Breast epithelium (tissue), 3 donors: ENCODE measurements around the gene RAX2.

ENCODE experiments used
- POLR2A ChIP-seq: fragments of 450-650 bp; IDR thresholded peaks from one replicate; pipeline ENCODE4 v1.6.1; 2016; ENCODE audit warnings: antibody characterized with exemption, mild to moderate bottlenecking, moderate library complexity
- TF ChIP-seq, protein P1 (sequence below), 3 donors: fragments of 450-650 bp; IDR thresholded peaks; one replicate each; pipeline ENCODE4 v1.5.1; 2016 to 2017; ENCODE audit warnings: antibody characterized with exemption in 3 of 3, mild to moderate bottlenecking in 3 of 3, moderate library complexity in 3 of 3

DNA sequence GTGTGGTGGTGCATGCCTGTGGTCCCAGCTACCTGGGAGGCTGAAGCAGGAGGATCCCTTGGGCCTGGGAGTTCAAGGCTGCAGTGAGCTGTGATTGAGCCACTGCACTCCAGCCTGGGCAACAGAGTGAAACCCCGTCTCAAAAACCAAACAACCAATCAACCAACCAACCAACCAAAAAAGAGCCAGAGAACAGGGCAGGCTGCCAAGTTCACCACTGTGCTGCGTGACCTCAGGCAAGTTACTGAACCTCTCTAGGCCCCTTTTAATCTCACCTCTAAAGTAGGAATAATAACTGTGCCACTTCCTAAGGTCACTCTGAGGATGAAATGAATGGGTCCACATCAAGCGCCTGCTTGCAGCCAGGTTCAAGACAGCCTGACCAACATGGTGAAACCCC, 46.9 kb downstream of the RAX2 start:
- TF ChIP-seq, protein P1, sequence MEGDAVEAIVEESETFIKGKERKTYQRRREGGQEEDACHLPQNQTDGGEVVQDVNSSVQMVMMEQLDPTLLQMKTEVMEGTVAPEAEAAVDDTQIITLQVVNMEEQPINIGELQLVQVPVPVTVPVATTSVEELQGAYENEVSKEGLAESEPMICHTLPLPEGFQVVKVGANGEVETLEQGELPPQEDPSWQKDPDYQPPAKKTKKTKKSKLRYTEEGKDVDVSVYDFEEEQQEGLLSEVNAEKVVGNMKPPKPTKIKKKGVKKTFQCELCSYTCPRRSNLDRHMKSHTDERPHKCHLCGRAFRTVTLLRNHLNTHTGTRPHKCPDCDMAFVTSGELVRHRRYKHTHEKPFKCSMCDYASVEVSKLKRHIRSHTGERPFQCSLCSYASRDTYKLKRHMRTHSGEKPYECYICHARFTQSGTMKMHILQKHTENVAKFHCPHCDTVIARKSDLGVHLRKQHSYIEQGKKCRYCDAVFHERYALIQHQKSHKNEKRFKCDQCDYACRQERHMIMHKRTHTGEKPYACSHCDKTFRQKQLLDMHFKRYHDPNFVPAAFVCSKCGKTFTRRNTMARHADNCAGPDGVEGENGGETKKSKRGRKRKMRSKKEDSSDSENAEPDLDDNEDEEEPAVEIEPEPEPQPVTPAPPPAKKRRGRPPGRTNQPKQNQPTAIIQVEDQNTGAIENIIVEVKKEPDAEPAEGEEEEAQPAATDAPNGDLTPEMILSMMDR (IDR thresholded peaks at IDR 0.05): no peak
- TF ChIP-seq POLR2A: no peak
